Mesothelial cell of epicardium (in vitro differentiated cells): ENCODE measurements around the gene BPI. TPM values are rescaled to one million over a fixed set of nuclear protein-coding genes. Genes with fewer than 3 reads are reported as not detected.

Experiments used
- DNase-seq, 2 experiments: peaks; one replicate each; pipeline ENCODE4 v3.0.0; 2021; ENCODE audit warnings: low spot score in 2 of 2; ENCODE audit not compliant: unreplicated experiment in 2 of 2
- H3K27ac Mint-ChIP-seq: 2 replicates; pipeline ENCODE4 v1.8.0; 2021; ENCODE audit warnings: mixed read lengths
- H3K27me3 Mint-ChIP-seq: 2 replicates; pipeline ENCODE4 v1.8.0; 2021; ENCODE audit warnings: low read depth, mixed read lengths
- H3K36me3 Mint-ChIP-seq: 2 replicates; pipeline ENCODE4 v1.8.0; 2021; ENCODE audit warnings: mixed read lengths
- H3K4me1 Mint-ChIP-seq: 2 replicates; pipeline ENCODE4 v1.8.0; 2021; ENCODE audit warnings: mixed read lengths
- H3K4me3 Mint-ChIP-seq: 2 replicates; pipeline ENCODE4 v1.8.0; 2021; ENCODE audit warnings: mild to moderate bottlenecking, moderate library complexity, mixed read lengths
- H3K9me3 Mint-ChIP-seq: 2 replicates; pipeline ENCODE4 v1.8.0; 2021; ENCODE audit warnings: mixed read lengths
- CTCF ChIP-seq: fragments of 200-600 bp; sonication (generic); IDR thresholded peaks from one replicate; pipeline ENCODE4 v1.5.0; 2021; ENCODE audit warnings: antibody characterized with exemption; ENCODE audit not compliant: unreplicated experiment
- total RNA-seq: library from RNA; stranded (reverse); gene quantifications from 3 replicates; pipeline ENCODE4 v1.2.1, GENCODE V29; 2021

The BPI gene
- total RNA-seq, 1 donor from 2014 or later: not detected

GRCh38 chr20:38295811-38296210 lies 8.1 kb upstream of the BPI start:
- no peak overlapping the region for H3K27ac Mint-ChIP-seq
- DNase-seq: no peak
- H3K4me3 Mint-ChIP-seq: no peak overlapping the region
- H3K4me1 Mint-ChIP-seq: peaks cover 22% of the 10 kb centered on the region
- no peaks in the 10 kb centered on the region for H3K27me3 Mint-ChIP-seq
- no peak for TF ChIP-seq CTCF
- no peaks in the 10 kb centered on the region for H3K36me3 Mint-ChIP-seq
- no peaks in the 10 kb centered on the region for H3K9me3 Mint-ChIP-seq

DNA sequence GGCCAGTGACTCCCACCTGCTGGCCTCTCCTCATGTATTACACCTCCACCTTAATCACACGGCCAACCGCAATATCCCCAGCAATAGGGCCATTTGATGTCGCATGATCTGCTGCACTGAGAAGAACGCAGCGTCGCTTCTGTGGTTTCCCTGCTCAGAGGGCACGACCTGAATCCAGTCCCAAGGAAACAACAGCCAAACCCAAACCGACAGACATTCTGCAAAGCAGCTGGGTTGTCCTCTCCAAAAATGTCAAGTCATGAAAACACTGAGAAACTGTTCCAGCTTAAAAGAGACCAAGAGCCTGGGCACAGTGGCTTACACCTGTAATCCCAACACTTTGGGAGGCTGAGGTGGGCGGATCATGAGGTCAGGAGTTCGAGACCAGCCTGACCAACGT lies 7.5 kb upstream of the BPI start:
- Mint-ChIP-seq H3K4me3 (no peak overlapping the region), H3K9me3 (no peaks in the 10 kb centered on the region), H3K27me3 (no peaks in the 10 kb centered on the region), H3K4me1 (peaks cover 18% of the 10 kb centered on the region), H3K36me3 (no peaks in the 10 kb centered on the region), H3K27ac (no peak overlapping the region)
- no peak for TF ChIP-seq CTCF
- no peak for DNase-seq

- DNase-seq: no peak
- Mint-ChIP-seq H3K36me3 (no peaks in the 10 kb centered on the region), H3K27me3 (no peaks in the 10 kb centered on the region), H3K27ac (peak overlapping the region; percentile 95), H3K9me3 (no peaks in the 10 kb centered on the region), H3K4me1 (peaks cover 17% of the 10 kb centered on the region), H3K4me3 (no peak overlapping the region)
- no peak for TF ChIP-seq CTCF
Observed at GRCh38 chr20:38297916-38298674, 5.9 kb upstream of the BPI start.

- no peaks in the 10 kb centered on the region for H3K36me3 Mint-ChIP-seq
- H3K27me3 Mint-ChIP-seq: no peaks in the 10 kb centered on the region
- H3K4me3 Mint-ChIP-seq: no peak overlapping the region
- H3K4me1 Mint-ChIP-seq: peaks cover 14% of the 10 kb centered on the region
- H3K9me3 Mint-ChIP-seq: no peaks in the 10 kb centered on the region
- peak overlapping the region; percentile 95 for H3K27ac Mint-ChIP-seq
- no peak for DNase-seq
- TF ChIP-seq CTCF: no peak
Observed at GRCh38 chr20:38298768-38299288, 5.1 kb upstream of the BPI start.

GRCh38 chr20:38299963-38300362 lies 4.0 kb upstream of the BPI start:
- no peak for TF ChIP-seq CTCF
- H3K9me3 Mint-ChIP-seq: no peaks in the 10 kb centered on the region
- H3K4me3 Mint-ChIP-seq: no peak overlapping the region
- DNase-seq: no peak
- H3K27me3 Mint-ChIP-seq: no peaks in the 10 kb centered on the region
- no peaks in the 10 kb centered on the region for H3K36me3 Mint-ChIP-seq
- H3K4me1 Mint-ChIP-seq: peaks cover 14% of the 10 kb centered on the region
- H3K27ac Mint-ChIP-seq: peak overlapping the region; percentile 50
